Fibroblast of mammary gland (primary cell): Measurements from ENCODE around the gene ASB10.

ENCODE experiments used
- DNase-seq: peaks from one replicate; pipeline ENCODE4 v3.0.0-alpha.2; 2010; ENCODE audit warnings: low read depth
- H3K4me3 ChIP-seq: 2 replicates; pipeline ENCODE4 v1.5.1; 2011; ENCODE audit warnings: low read depth, mild to moderate bottlenecking, low read length, moderate library complexity; ENCODE audit not compliant: control insufficient read depth
- TF ChIP-seq, protein P1 (sequence below): conservative IDR thresholded peaks from 2 replicates; pipeline ENCODE4 v1.5.1; 2011; ENCODE audit warnings: low read depth, low read length, inconsistent platforms; ENCODE audit not compliant: control insufficient read depth, insufficient read depth

The ASB10 gene

DNA sequence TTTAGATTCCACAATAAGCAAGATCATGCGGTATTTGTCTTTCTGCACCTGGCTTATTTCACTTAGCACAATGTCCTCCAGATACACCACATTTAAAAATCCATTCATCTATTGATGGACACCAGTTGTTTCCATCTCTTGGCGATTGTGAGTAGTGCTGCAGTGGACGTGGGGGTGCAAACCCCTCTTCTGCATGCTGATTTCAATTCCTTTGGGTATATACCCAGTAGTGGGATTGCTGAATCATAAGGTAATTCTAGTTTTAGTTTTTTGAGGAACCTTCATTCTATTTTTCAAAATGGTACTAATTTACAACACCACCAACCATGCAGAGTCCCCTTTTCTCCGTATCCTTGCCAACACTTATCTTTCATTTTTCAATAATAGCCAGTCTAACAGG, 2.0 kb upstream of the ASB10 start:
- H3K4me3 ChIP-seq, result no peak overlapping the region
- TF ChIP-seq, protein P1, sequence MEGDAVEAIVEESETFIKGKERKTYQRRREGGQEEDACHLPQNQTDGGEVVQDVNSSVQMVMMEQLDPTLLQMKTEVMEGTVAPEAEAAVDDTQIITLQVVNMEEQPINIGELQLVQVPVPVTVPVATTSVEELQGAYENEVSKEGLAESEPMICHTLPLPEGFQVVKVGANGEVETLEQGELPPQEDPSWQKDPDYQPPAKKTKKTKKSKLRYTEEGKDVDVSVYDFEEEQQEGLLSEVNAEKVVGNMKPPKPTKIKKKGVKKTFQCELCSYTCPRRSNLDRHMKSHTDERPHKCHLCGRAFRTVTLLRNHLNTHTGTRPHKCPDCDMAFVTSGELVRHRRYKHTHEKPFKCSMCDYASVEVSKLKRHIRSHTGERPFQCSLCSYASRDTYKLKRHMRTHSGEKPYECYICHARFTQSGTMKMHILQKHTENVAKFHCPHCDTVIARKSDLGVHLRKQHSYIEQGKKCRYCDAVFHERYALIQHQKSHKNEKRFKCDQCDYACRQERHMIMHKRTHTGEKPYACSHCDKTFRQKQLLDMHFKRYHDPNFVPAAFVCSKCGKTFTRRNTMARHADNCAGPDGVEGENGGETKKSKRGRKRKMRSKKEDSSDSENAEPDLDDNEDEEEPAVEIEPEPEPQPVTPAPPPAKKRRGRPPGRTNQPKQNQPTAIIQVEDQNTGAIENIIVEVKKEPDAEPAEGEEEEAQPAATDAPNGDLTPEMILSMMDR, result no peak
- DNase-seq, result no peak

GRCh38 chr7:151188252-151188542, 1.1 kb upstream of the ASB10 start:
- TF ChIP-seq, protein P1, result no peak
- no peak overlapping the region for H3K4me3 ChIP-seq
- DNase-seq, result no peak

GRCh38 chr7:151187409-151188251, 580 bp upstream of the ASB10 start:
- H3K4me3 ChIP-seq, result no peak overlapping the region
- TF ChIP-seq, protein P1, result no peak
- no peak for DNase-seq

DNA sequence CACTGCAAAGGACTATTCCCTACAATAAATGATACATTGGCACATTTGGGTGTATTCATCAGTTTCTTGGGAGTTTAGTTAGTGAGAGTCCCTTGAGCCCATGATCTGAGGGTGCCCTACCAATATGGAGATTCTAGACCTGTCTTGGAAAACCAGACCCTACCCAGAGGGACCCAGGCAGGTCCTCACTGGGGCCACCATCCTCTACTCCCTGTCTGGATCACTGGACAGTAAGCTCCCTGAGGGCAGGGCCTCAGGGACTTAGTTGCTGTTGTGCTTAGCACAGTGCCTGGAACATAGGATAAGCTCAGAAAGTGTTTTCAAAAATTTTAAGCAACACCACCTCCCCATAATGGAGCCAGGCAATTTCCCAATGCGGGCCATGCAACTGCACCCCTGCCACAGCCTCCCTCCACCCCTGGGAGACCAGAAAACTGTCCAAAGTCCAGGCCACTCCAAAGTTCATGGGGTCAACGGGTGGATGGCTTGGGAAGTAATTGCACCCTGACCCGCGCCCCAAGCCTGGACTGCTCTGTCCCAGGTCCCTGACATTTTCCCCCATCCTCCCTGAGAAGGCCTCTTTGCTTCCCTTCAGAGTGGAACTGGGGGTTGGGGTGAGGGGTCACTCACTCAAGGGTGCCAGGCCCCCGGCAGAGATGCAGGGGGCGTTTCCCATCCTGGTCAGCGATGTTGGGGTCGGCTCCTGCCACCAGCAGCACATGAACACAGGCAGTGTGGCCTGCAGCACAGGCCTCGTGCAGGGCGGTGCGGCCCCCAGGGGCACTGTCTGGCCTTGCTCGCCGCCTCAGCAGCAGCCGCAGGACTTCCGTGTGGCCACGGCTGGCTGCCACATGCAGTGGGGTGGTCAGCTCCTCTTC, 1.0 kb downstream of the ASB10 start:
- no peak overlapping the region for H3K4me3 ChIP-seq
- DNase-seq, result no peak
- TF ChIP-seq, protein P1, result no peak

GRCh38 chr7:151181011-151181431, 6.0 kb downstream of the ASB10 start:
- H3K4me3 ChIP-seq, result no peak overlapping the region
- DNase-seq, result no peak
- TF ChIP-seq, protein P1, result no peak

- no peak overlapping the region for H3K4me3 ChIP-seq
- no peak for DNase-seq
- TF ChIP-seq, protein P1, result no peak
Measured at GRCh38 chr7:151179946-151180345, 7.1 kb downstream of the ASB10 start.
